ENCODE results near the gene CNOT6.

CNOT6 gene

DNA sequence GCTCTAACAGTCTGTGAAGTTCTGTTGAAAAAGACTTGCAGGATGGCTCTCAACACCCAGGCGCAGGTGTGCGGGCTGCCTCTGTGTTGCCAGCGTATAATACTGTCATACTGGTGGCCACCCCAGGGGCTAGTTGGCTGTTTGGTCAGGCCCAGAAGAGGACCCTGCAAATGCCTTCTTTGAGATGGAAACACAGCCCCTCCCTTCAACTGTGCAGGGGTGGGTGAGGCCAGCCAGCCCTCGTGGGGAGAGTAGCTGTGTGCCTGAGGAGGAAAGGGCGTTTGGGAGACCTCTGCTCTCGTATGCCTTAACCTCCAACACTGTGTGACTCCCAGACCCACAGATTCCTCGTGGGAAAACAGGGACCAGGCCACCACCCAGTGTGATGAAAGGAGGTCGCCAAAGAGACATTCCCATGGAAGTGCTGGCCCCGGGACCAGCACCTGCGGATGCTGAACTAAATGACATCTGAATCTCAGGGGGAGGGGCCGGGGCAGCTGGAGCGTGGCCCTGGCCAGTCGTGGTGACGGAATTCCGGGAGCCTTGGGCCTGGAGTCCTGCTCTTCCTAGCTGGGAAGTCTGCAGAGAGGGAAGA is 108.4 kb downstream of the CNOT6 start:
- H3K27me3 Mint-ChIP-seq = no peaks in the 10 kb centered on the region
- peaks cover 7% of the 10 kb centered on the region for H3K4me1 Mint-ChIP-seq
- H3K27ac Mint-ChIP-seq (ENCODE audit: low read depth) = no peak overlapping the region
- ATAC-seq (replicated peaks; ENCODE audit: extremely low read depth, poor library complexity, severe bottlenecking) = no peak
- DNase-seq (ENCODE audit: low spot score in 2 of 2) = no peak
- no peak overlapping the region for H3K4me3 Mint-ChIP-seq
- H3K36me3 Mint-ChIP-seq (ENCODE audit: insufficient read depth) = peaks cover 3% of the 10 kb centered on the region
- no peaks in the 10 kb centered on the region for H3K9me3 Mint-ChIP-seq

DNA sequence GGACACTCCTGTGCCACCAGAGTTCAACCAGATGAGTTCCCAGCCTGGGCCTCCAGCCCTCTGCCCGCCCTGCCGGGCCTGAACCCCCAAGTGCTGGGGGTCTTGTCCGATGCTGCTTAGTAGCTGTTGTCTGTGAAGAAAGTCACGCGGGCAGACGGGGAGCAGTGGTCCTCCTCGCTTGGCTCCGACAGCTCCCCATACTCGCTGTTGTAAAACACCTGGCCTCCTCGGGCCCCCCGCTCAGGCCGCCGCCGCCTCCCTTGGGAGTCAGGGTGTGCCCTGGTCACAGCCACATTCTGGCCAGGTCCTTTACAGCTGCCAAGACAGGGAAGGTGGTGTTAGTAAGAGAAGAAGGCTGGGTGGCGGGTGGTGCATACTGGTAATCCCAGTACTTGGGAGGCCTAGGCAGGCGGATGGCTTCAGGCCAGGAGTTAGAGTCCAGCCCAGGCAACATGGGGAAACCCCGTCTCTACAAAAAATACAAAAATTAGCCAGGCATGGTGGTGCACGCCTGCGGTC is 109.0 kb downstream of the CNOT6 start:
- no peak overlapping the region for H3K4me3 Mint-ChIP-seq
- H3K4me1 Mint-ChIP-seq = peaks cover 7% of the 10 kb centered on the region
- H3K36me3 Mint-ChIP-seq (ENCODE audit: insufficient read depth) = peaks cover 3% of the 10 kb centered on the region
- ATAC-seq (replicated peaks; ENCODE audit: extremely low read depth, poor library complexity, severe bottlenecking) = no peak
- no peaks in the 10 kb centered on the region for H3K9me3 Mint-ChIP-seq
- no peak overlapping the region for H3K27ac Mint-ChIP-seq (ENCODE audit: low read depth)
- H3K27me3 Mint-ChIP-seq = no peaks in the 10 kb centered on the region
- no peak for DNase-seq (ENCODE audit: low spot score in 2 of 2)

DNA sequence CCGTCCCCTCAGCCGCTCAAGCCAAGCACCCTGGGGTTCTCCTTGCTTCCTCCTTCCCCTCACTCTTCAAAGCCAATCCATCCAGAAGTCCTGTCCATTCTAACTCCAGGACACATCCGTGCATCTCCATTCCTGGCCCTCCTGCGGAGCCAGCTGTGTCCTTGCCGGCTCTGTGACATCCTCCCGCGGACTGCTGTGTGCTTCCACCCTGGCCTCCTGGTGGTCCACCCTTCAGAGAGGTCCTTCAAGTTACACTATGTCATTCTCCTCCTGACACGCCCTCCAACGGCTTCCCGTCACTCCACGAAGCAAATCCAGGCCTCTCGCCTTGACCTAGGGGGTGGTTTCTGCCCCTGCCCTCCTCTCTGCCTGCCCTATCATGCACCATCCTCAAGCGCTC is 110.1 kb downstream of the CNOT6 start:
- DNase-seq (ENCODE audit: low spot score in 2 of 2) (no peak), ATAC-seq (replicated peaks; ENCODE audit: extremely low read depth, poor library complexity, severe bottlenecking) (no peak)
- H3K27ac Mint-ChIP-seq (ENCODE audit: low read depth) = no peak overlapping the region
- H3K4me1 Mint-ChIP-seq = peaks cover 7% of the 10 kb centered on the region
- no peaks in the 10 kb centered on the region for H3K27me3 Mint-ChIP-seq
- no peaks in the 10 kb centered on the region for H3K9me3 Mint-ChIP-seq
- peaks cover 4% of the 10 kb centered on the region for H3K36me3 Mint-ChIP-seq (ENCODE audit: insufficient read depth)
- H3K4me3 Mint-ChIP-seq = no peak overlapping the region

DNA sequence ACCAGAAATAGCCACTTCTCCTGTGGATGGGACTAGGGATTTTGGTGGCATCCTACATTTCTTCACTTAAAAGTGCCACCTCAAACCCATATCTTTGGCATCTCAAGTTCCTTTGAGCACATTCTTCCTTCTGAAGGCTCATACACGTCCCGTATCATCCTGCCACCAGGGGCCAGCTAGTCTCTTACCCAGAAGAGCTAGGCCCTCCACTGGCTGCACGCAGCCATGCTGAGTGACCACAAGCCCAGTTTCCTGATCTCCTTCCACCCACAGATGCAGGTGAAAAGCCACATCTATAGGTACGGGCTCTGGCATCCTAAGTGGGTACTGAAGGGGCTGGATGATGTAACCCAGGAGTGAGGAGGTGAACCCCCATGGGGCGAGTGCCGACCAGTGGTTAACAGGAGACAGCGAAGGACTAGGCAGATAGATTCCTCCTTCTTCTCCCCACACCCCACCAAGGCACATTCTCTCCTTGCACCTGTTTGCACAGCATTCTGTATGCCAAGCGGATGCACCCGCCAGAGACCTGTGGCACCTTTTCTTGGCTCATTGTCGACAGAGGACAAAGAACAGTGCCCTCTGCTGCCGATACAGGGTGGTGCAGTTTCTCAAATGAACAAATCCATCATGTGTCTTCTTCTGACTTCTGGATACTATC is 111.5 kb downstream of the CNOT6 start:
- ATAC-seq (replicated peaks; ENCODE audit: extremely low read depth, poor library complexity, severe bottlenecking) (no peak), DNase-seq (ENCODE audit: low spot score in 2 of 2) (peak; percentile 29 to 44)
- Mint-ChIP-seq H3K36me3 (ENCODE audit: insufficient read depth) (peaks cover 4% of the 10 kb centered on the region), H3K4me1 (peaks cover 7% of the 10 kb centered on the region), H3K27me3 (no peaks in the 10 kb centered on the region), H3K4me3 (no peak overlapping the region), H3K27ac (ENCODE audit: low read depth) (no peak overlapping the region), H3K9me3 (no peaks in the 10 kb centered on the region)

DNA sequence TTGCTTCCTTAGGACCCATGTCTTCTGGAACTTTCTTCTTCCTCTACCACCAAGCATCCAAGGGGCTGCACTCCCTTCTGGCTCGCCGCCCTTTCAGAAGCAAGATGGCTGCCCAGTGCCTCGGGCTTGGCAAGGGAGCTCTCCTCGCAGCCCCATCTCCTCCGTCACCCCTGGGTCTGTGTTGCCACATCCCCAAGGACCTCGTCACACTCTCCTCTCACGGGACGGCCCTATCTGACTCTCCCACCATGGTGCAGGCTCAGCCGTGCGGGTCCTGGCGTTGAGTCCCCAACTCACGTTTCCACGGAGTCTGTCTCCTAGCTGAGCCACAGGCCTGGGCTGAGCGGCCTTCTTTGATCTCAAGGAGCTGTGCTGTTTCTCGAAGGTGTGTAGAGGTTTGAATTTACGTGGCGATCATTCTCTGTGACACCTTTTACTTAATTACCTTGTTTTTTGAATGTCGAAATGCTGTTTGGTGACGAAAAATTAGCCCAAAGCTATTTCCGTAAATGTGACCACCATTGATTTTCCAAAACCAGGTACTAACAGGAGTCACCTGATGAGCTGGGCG is 112.1 kb downstream of the CNOT6 start:
- peaks cover 4% of the 10 kb centered on the region for H3K36me3 Mint-ChIP-seq (ENCODE audit: insufficient read depth)
- H3K9me3 Mint-ChIP-seq = no peaks in the 10 kb centered on the region
- no peak overlapping the region for H3K4me3 Mint-ChIP-seq
- no peak overlapping the region for H3K27ac Mint-ChIP-seq (ENCODE audit: low read depth)
- no peak for DNase-seq (ENCODE audit: low spot score in 2 of 2)
- peaks cover 7% of the 10 kb centered on the region for H3K4me1 Mint-ChIP-seq
- no peak for ATAC-seq (replicated peaks; ENCODE audit: extremely low read depth, poor library complexity, severe bottlenecking)
- no peaks in the 10 kb centered on the region for H3K27me3 Mint-ChIP-seq

DNA sequence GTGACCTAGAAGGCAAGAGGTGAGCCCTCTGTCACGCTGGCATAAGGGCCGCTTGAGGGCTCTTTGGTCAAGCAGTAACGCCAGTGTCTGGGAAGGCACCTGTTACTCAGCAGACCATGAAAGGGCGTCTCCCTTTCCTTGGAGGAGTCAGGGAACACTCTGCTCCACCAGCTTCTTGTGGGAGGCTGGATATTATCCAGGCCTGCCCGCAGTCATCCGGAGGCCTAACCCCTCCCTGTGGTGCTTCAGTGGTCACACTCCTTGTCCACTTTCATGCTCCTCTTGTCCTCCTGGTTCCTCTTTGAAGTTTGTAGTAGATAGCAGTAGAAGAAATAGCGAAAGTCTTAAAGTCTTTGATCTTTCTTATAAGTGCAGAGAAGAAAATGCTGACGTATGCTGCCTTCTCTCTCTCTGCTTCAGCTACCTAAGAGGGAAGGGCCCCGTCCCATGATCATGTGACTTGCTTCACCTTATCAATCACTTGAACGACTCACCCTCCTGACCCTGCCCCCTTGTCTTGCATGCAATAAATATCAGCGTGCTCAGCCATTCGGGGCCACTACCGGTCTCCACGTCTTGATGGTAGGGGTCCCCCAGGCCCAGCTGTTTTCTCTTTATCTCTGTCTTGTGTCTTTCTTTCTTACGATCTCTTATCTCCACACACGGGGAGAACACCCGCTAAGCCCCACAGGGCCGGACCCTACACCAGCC is 113.8 kb downstream of the CNOT6 start:
- H3K36me3 Mint-ChIP-seq (ENCODE audit: insufficient read depth) = peaks cover 4% of the 10 kb centered on the region
- no peak overlapping the region for H3K4me3 Mint-ChIP-seq
- DNase-seq (ENCODE audit: low spot score in 2 of 2) (no peak), ATAC-seq (replicated peaks; ENCODE audit: extremely low read depth, poor library complexity, severe bottlenecking) (no peak)
- no peak overlapping the region for H3K27ac Mint-ChIP-seq (ENCODE audit: low read depth)
- H3K27me3 Mint-ChIP-seq = no peaks in the 10 kb centered on the region
- no peaks in the 10 kb centered on the region for H3K9me3 Mint-ChIP-seq
- peaks cover 7% of the 10 kb centered on the region for H3K4me1 Mint-ChIP-seq

DNA sequence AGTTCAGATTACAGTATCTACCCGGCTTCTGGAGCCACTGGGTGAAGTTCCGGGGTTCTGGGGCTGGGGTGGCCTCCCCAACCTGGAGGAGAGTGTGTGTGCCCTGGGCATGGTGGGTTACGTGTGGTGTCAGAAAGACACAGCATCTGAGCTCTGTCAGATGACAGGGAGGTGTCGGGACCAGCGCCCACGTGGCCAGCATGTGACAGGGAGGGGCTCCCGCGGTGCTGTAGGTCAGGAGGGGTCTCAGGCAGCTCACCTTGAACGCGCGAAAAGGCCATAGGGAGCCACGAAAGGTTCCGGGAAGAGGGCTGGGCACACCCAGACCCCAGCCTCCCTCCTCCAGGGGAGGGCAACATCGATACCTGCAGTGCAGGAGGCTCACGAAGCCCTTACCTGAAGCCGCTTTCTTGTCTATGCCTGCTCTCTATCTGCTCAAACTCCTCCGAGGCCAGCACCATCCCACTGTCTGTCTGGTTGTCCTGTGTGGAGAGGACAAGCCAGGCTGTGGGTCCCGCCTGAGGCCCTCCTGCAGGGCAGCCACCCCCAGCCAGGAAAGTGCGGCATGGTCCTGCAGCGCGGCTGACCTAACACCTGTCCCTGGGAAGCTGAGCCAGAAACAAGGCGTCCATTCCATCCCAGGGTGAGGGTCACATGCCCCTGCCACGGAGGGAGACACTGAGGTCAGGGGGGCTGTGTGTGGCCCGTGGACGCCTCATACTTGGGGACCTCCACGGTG is 114.6 kb downstream of the CNOT6 start:
- Mint-ChIP-seq H3K9me3 (no peaks in the 10 kb centered on the region), H3K27ac (ENCODE audit: low read depth) (no peak overlapping the region), H3K36me3 (ENCODE audit: insufficient read depth) (peaks cover 4% of the 10 kb centered on the region), H3K4me1 (peaks cover 7% of the 10 kb centered on the region), H3K27me3 (no peaks in the 10 kb centered on the region), H3K4me3 (no peak overlapping the region)
- DNase-seq (ENCODE audit: low spot score in 2 of 2) (no peak), ATAC-seq (replicated peaks; ENCODE audit: extremely low read depth, poor library complexity, severe bottlenecking) (no peak)

DNA sequence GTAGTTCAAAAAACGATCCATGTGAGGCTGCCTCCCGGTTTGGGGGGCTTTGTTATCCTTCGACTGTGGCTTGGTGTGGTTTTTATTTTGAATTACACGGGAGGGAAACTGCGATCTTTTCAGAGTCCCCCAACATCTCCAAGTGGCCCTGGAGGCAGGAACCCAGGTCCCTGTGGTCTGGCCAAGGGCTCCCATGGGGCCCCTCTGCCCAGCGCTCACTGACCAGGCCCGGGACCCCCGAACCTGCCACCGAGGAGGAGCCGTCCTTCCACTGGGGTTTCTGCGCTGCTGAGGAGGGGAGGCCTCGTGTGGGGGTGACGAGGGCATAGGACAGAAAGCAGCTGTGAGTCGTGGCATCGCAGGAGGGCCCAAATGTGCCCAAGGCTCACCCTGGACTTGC is 115.2 kb downstream of the CNOT6 start:
- no peak overlapping the region for H3K27ac Mint-ChIP-seq (ENCODE audit: low read depth)
- DNase-seq (ENCODE audit: low spot score in 2 of 2) = no peak
- no peak for ATAC-seq (replicated peaks; ENCODE audit: extremely low read depth, poor library complexity, severe bottlenecking)
- H3K27me3 Mint-ChIP-seq = no peaks in the 10 kb centered on the region
- peaks cover 7% of the 10 kb centered on the region for H3K4me1 Mint-ChIP-seq
- H3K36me3 Mint-ChIP-seq (ENCODE audit: insufficient read depth) = peaks cover 4% of the 10 kb centered on the region
- no peak overlapping the region for H3K4me3 Mint-ChIP-seq
- H3K9me3 Mint-ChIP-seq = no peaks in the 10 kb centered on the region

DNA sequence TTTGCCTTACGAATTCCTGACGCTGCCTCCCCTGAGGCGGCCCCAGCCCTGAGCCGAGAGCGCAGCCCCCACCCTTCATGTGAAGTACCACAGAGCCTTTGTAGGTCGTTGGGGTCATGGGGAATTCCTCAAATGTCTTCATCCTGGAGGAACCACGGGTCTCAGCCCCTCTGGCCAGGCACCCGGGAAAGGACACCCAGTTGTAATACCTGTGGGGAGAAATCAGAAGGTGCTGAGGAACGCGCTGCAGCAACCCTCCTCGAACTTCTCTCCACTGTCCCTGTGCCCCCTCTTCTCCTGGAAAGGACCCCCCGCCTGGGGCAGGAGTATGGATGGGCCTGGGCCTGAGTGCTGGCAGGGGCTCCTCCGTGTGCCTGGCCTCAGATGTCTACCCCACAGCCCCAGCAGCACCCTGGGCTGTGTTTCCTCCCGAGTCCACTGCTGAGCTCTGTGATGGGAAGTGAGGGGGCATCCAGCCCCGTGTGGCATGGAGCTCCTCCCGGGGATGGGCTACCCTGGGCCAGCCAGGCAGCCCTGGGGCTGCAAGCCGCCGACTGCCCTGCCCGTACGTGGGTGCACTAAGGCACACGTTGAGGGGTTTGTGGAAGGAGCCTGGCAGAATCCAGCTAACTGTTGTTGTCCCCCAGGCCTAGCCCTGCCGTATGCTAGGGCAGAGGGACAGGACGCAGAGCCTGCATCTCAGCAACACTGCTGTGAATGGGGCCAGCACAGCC is 115.8 kb downstream of the CNOT6 start:
- H3K4me1 Mint-ChIP-seq = peaks cover 7% of the 10 kb centered on the region
- DNase-seq (ENCODE audit: low spot score in 2 of 2) (no peak), ATAC-seq (replicated peaks; ENCODE audit: extremely low read depth, poor library complexity, severe bottlenecking) (no peak)
- no peaks in the 10 kb centered on the region for H3K9me3 Mint-ChIP-seq
- no peak overlapping the region for H3K27ac Mint-ChIP-seq (ENCODE audit: low read depth)
- H3K36me3 Mint-ChIP-seq (ENCODE audit: insufficient read depth) = peaks cover 4% of the 10 kb centered on the region
- no peaks in the 10 kb centered on the region for H3K27me3 Mint-ChIP-seq
- no peak overlapping the region for H3K4me3 Mint-ChIP-seq

DNA sequence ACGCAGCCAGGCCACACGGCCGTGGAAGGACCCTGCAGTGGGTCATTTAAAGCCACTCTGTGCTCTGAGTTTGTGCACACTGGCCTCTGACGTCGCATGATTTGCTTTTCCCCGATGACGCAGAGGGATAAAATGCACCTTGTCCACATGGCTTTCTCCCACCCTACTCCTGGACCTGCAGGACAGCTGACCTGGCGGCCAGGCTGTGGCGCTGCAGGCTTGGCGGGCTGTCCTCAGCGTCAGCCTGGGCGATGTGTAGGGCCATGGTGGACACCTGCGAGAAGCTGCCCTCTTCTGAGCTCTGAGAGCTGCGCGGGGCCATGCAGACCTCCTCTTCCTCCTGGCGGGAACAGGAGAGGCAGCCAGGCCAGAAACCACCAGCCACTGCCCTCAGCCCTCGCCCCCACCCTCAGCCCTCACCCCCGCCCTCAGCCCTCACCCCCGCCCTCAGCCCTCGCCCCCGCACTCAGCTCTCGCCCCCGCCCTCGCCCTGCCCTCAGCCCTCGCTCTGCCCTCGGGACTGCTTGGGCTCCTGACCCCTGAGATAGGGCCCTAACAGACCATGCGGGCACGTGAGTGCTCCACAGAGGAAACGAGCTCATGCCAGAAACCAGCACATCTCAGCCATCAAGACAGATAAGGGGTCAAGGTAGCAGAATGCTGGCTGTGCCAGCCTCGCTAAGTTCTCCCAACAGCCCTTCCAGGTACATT is 117.1 kb downstream of the CNOT6 start:
- no peak for ATAC-seq (replicated peaks; ENCODE audit: extremely low read depth, poor library complexity, severe bottlenecking)
- DNase-seq (ENCODE audit: low spot score in 2 of 2) = no peak
- Mint-ChIP-seq H3K9me3 (no peaks in the 10 kb centered on the region), H3K27me3 (no peaks in the 10 kb centered on the region), H3K27ac (ENCODE audit: low read depth) (no peak overlapping the region), H3K4me1 (peaks cover 1% of the 10 kb centered on the region), H3K36me3 (ENCODE audit: insufficient read depth) (peaks cover 4% of the 10 kb centered on the region), H3K4me3 (no peak overlapping the region)

DNA sequence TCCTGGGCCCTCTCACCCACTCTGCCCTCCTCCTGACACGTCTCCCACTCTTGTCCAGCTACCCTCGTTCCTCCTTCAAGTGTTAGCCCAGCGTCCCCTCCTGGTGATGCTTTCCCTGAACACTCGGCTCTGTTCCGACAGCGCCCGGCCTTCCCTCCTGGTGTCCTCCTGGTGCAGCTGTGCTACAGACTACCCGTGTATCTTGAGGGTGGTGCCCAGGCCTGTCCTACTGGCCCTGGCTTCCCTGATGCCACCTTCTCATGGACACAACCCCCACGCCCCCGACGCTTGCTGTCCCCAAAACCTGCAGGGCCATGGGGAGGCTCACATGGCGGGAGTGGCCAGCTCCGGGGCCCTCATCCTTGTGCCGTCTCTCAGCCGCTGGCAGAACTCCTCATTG is 118.5 kb downstream of the CNOT6 start:
- peaks cover 4% of the 10 kb centered on the region for H3K36me3 Mint-ChIP-seq (ENCODE audit: insufficient read depth)
- H3K9me3 Mint-ChIP-seq = no peaks in the 10 kb centered on the region
- H3K27ac Mint-ChIP-seq (ENCODE audit: low read depth) = no peak overlapping the region
- no peak for ATAC-seq (replicated peaks; ENCODE audit: extremely low read depth, poor library complexity, severe bottlenecking)
- H3K4me1 Mint-ChIP-seq = no peaks in the 10 kb centered on the region
- no peaks in the 10 kb centered on the region for H3K27me3 Mint-ChIP-seq
- no peak for DNase-seq (ENCODE audit: low spot score in 2 of 2)
- no peak overlapping the region for H3K4me3 Mint-ChIP-seq

Data from central memory CD8-positive, alpha-beta T cell (primary cell).